Natural killer cell (primary cell): ENCODE results near the gene FUT6. TPM values are rescaled to one million over a fixed set of nuclear protein-coding genes. Genes with fewer than 3 reads are reported as not detected.

Experiments used
- ATAC-seq, 3 donors: fragments of 150-1000 bp in 2 of 3; fragments of 200-7000 bp in 1 of 3; cut with Tn5 transposase; 1 replicate in 1 of 3; 2 replicates in 2 of 3; pipeline ENCODE4 v1.10.0; 2021; ENCODE audit warnings: mild to moderate bottlenecking in 2 of 3, moderate library complexity in 2 of 3
- DNase-seq, 2 donors: peaks; one replicate each; pipeline versions ENCODE4 v3.0.0 to v3.0.0-alpha.2; 2013 to 2021; ENCODE audit warnings: mixed read lengths in 1 of 2
- H3K27ac ChIP-seq: one replicate; pipeline ENCODE4 v1.5.1; 2013; ENCODE audit warnings: mild to moderate bottlenecking, low read length
- H3K27me3 ChIP-seq: one replicate; pipeline ENCODE4 v1.6.1; 2013; ENCODE audit warnings: low read length; ENCODE audit not compliant: control insufficient read depth, insufficient read depth
- H3K36me3 ChIP-seq: one replicate; pipeline ENCODE4 v1.6.1; 2013; ENCODE audit warnings: low read length; ENCODE audit not compliant: control insufficient read depth, insufficient read depth
- H3K4me1 ChIP-seq: one replicate; pipeline ENCODE4 v1.6.1; 2013; ENCODE audit warnings: low read length; ENCODE audit not compliant: control insufficient read depth, insufficient read depth
- H3K4me3 ChIP-seq: one replicate; pipeline ENCODE4 v1.5.1; 2013; ENCODE audit warnings: low read length
- H3K9me3 ChIP-seq: one replicate; pipeline ENCODE4 v1.6.1; 2013; ENCODE audit warnings: low read length; ENCODE audit not compliant: control insufficient read depth, insufficient read depth
- H3K27ac Mint-ChIP-seq, 2 donors: one replicate each; pipeline ENCODE4 v1.8.0; 2022; ENCODE audit warnings: mild to moderate bottlenecking in 2 of 2, mixed read lengths in 2 of 2, moderate library complexity in 1 of 2
- H3K27me3 Mint-ChIP-seq, 2 donors: one replicate each; pipeline ENCODE4 v1.8.0; 2022; ENCODE audit warnings: low read depth in 2 of 2, mixed read lengths in 2 of 2
- H3K36me3 Mint-ChIP-seq: one replicate; pipeline ENCODE4 v1.8.0; 2022; ENCODE audit warnings: mixed read lengths
- H3K4me1 Mint-ChIP-seq, 2 donors: one replicate each; pipeline ENCODE4 v1.8.0; 2022; ENCODE audit warnings: mixed read lengths in 2 of 2
- H3K4me3 Mint-ChIP-seq: one replicate; pipeline ENCODE4 v1.8.0; 2022; ENCODE audit warnings: mild to moderate bottlenecking, moderate library complexity, mixed read lengths
- H3K9me3 Mint-ChIP-seq, 2 donors: one replicate each; pipeline ENCODE4 v1.8.0; 2022; ENCODE audit warnings: mixed read lengths in 2 of 2
- CTCF ChIP-seq: fragments of 200-600 bp; IDR thresholded peaks from one replicate; pipeline ENCODE4 v1.8.0; 2022; ENCODE audit warnings: antibody characterized with exemption
- WGBS: methylation state at CpG from one replicate; pipeline ENCODE4 v1.1.7; 2013; ENCODE audit warnings: missing lambda C conversion rate; ENCODE audit not compliant: insufficient coverage; 5-methylcytosine and 5-hydroxymethylcytosine counted together
- intact Hi-C: fragments of 100-400 bp; cut with micrococcal nuclease; formaldehyde crosslinking; loops from one replicate; pipeline ENCODE4 v1.14.2; 2022
- total RNA-seq, 4 donors: library from RNA; stranded (reverse); fragments of 120-200 nt in 1 of 4; gene quantifications; one replicate each; pipeline versions ENCODE4 v1.2.3 to v1.2.4, GENCODE V29; 2013 to 2022

FUT6 gene
- total RNA-seq, 3 donors from 2014 or later (not counting 1 experiment from before 2014, with no cell fraction given) = 0.34 TPM; not detected in 2

- ATAC-seq = no peak
- Histone ChIP-seq H3K36me3 (peaks cover 14% of the 10 kb centered on the region), H3K9me3 (no peaks in the 10 kb centered on the region), H3K27me3 (no peaks in the 10 kb centered on the region), H3K27ac (no peak overlapping the region), H3K4me1 (peaks cover 18% of the 10 kb centered on the region), H3K4me3 (no peak overlapping the region)
- Mint-ChIP-seq H3K4me3 (no peak overlapping the region), H3K9me3 (no peaks in the 10 kb centered on the region), H3K36me3 (no peaks in the 10 kb centered on the region), H3K4me1 (peaks cover 14 to 18% of the 10 kb centered on the region in 2 donors), H3K27ac (peak overlapping the region in 1 of 2 donors; percentile 35), H3K27me3 (peaks cover 0 to 3% of the 10 kb centered on the region in 2 donors)
- WGBS = 83% methylated on average over 3 of the region's 3 CpGs
- DNase-seq = no peak
- no peak for TF ChIP-seq CTCF
- intact Hi-C loops = no loop called here
These were observed 46.3 kb downstream of the FUT6 start for GRCh38 chr19:5793188-5793587.

DNA sequence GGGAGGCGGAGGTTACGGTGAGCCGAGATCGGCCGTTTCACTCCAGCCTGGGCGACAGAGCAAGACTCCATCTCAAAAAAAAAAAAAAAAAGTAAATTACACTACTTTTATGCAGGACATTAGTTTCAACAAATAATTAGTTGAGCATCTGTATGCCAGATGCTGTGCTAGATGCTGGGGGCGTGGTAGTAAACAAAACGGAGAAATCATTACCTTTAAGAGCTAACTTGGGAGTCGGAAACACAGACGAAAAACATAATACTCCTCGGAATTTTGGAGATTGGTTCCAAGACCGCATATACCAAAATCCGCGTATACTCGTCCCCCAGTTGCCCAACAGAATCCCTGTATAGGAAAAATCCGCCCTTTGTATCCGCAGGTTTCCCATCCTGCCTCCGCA, 47.3 kb downstream of the FUT6 start:
- H3K27me3 ChIP-seq = no peaks in the 10 kb centered on the region
- no peak for DNase-seq
- peaks cover 14 to 19% of the 10 kb centered on the region in 2 donors for H3K4me1 Mint-ChIP-seq
- no peak overlapping the region for H3K4me3 ChIP-seq
- no peak for ATAC-seq
- no peak overlapping the region for H3K4me3 Mint-ChIP-seq
- H3K4me1 ChIP-seq = peaks cover 18% of the 10 kb centered on the region
- H3K36me3 ChIP-seq = peaks cover 24% of the 10 kb centered on the region
- no peaks in the 10 kb centered on the region for H3K9me3 ChIP-seq
- H3K9me3 Mint-ChIP-seq = no peaks in the 10 kb centered on the region
- no peak overlapping the region for H3K27ac Mint-ChIP-seq
- peaks cover 0 to 3% of the 10 kb centered on the region in 2 donors for H3K27me3 Mint-ChIP-seq
- H3K27ac ChIP-seq = no peak overlapping the region
- 99% methylated on average over 17 of the region's 18 CpGs for WGBS
- intact Hi-C loops = no loop called here
- no peak for TF ChIP-seq CTCF
- no peaks in the 10 kb centered on the region for H3K36me3 Mint-ChIP-seq

DNA sequence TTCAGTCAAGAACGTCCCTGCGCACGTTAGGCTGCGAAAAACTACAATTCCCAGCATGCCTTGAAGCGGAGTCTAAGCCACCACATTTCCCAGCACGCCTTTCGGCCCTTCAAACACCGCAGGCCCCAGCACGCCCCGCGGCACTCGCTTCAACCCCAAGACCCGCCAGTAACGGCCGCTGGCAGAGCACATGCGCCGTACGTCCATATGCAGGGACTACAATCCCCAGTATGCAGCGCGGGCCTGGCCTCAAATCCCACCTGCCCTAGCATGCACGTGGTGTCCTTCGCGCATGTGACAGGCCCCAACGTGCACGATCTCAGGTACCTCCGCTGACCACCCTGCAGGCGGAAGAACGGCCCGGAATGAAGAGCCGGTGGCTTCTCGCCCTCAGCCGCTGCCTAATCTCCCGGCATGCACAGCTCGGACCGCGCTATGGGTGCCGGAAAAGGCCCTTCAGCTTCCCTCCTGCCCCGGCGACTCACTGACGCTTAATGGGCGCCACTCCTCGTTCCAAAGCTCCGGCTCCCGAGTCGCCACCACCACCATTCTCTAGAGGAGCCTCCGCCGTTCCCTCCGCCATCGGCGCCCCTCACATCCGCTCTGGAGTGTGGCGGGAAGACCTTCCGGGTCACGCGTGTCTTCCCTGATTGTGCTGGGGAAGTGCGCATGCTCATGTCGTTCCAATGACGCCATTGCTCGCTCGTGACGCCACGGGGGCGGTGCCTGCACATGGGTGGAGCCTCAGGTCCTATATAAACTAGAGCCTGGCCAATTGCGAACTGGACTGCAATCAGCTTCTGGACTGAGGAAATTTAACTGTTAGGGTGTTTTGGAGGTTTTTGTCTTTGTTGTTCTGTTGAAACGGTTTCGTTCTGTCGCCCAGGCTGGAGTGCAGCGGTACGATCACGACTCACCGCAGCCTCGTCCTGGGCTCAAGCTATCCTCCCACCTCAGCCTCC, 48.7 kb downstream of the FUT6 start, which contains the start of gene DUS3L:
Gene DUS3L, minus strand, starts transcription at position 605 of the 962 bp plus-strand sequence. Its CDS starts 22 bp downstream, at position 583.
- peaks cover 37% of the 10 kb centered on the region for H3K36me3 ChIP-seq
- 12% methylated on average over 72 of the region's 72 CpGs for WGBS
- H3K27me3 Mint-ChIP-seq = peaks cover 0 to 3% of the 10 kb centered on the region in 2 donors
- TF ChIP-seq CTCF = no peak
- H3K9me3 Mint-ChIP-seq = no peaks in the 10 kb centered on the region
- intact Hi-C loops = loop anchor here (1.0 to 2.0 kb wide), 3 partner anchors 70 to 113 kb away; partner anchors contain the start of genes CATSPERD, HSD11B1L, LONP1 and MICOS13
- peak within 1 kb of the TSS; percentile 100 for H3K27ac Mint-ChIP-seq
- peak within 1 kb of the TSS; percentile 99 for H3K27ac ChIP-seq
- H3K27me3 ChIP-seq = no peaks in the 10 kb centered on the region
- peaks cover 18% of the 10 kb centered on the region for H3K4me1 ChIP-seq
- peak within 1 kb of the TSS; percentile 96 for H3K4me3 ChIP-seq
- H3K4me1 Mint-ChIP-seq = peaks cover 14 to 22% of the 10 kb centered on the region in 2 donors
- H3K9me3 ChIP-seq = no peaks in the 10 kb centered on the region
- H3K36me3 Mint-ChIP-seq = no peaks in the 10 kb centered on the region
- H3K4me3 Mint-ChIP-seq = peak within 1 kb of the TSS; percentile 100
- DNase-seq = peak; percentile 95 to 98
- peak; percentile 90 to 98 (median 92) for ATAC-seq
